Neural crest cell (in vitro differentiated cells): ENCODE measurements around the gene GSG1. TPM values are rescaled to one million over a fixed set of nuclear protein-coding genes. Genes with fewer than 3 reads are reported as not detected.

Experiments used
- DNase-seq: peaks from one replicate; pipeline ENCODE4 v3.0.0; 2021; ENCODE audit warnings: low read depth, mixed read lengths, low spot score
- H3K27ac Mint-ChIP-seq: one replicate; pipeline ENCODE4 v1.8.0; 2021; ENCODE audit warnings: mild to moderate bottlenecking, mixed read lengths; ENCODE audit not compliant: unreplicated experiment
- H3K27me3 Mint-ChIP-seq: 2 replicates; pipeline ENCODE4 v1.8.0; 2021; ENCODE audit warnings: low read depth, mild to moderate bottlenecking, mixed read lengths
- H3K36me3 Mint-ChIP-seq: 2 replicates; pipeline ENCODE4 v1.8.0; 2021; ENCODE audit warnings: low read depth, mild to moderate bottlenecking, mixed read lengths
- H3K4me1 Mint-ChIP-seq: 2 replicates; pipeline ENCODE4 v1.8.0; 2021; ENCODE audit warnings: mixed read lengths
- H3K4me3 Mint-ChIP-seq: one replicate; pipeline ENCODE4 v1.8.0; 2021; ENCODE audit warnings: mild to moderate bottlenecking, mixed read lengths
- H3K9me3 Mint-ChIP-seq: 2 replicates; pipeline ENCODE4 v1.8.0; 2021; ENCODE audit warnings: mixed read lengths
- total RNA-seq: library from RNA; stranded (reverse); gene quantifications from 2 replicates; pipeline ENCODE4 v1.2.1, GENCODE V29; 2021
- TF ChIP-seq, protein P1 (sequence below): fragments of 200-600 bp; sonication (generic); conservative IDR thresholded peaks from 2 replicates; pipeline ENCODE4 v1.5.0; 2021; ENCODE audit warnings: antibody characterized with exemption, mild to moderate bottlenecking

GSG1 gene
- total RNA-seq, 1 donor from 2014 or later, result not detected

DNA sequence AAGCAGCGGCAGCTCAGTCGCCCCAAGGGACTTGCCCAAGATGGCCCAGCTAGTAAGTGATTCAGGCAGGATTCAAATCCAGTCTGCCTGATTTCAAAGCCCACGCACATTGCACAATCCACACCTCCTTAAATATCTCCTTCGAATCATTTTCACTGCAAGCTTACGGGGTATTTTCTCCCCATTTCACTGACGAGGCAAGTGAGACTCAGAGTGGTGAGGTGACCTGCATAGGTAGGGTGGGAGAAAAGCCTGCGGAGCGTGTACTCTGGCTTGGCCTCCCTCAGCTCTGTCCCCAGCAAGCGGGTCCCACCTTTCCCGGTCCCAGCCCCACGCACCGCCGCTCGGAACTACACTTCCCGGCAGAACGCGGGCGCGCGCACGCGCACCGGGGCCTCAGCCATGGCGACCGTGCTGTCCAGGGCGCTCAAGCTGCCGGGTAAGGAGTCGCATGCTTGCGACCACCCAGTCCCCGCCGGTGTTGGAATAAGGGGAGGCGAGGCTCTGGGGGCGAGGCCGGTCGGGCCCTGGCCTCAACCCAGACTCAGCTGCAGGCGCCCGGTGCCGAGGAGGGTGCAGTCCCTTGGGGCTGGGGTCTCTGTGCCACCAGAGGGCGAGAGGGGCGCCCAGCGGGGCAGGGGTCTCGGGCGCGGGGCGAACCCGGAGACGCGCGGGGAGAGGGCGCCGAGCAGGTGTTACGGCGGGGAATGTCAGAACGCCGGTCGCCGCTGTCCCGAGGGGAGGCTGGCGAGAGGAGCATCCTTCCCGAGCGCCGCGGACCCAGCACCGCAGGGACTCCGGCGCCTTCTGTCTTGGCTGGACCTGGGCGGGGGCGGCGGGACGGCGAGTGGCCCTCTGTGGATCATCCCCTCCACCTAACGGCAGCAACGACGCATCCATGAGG, 59.2 kb downstream of the GSG1 start, which contains the start of gene FAM234B:
Gene FAM234B, plus strand, starts transcription at position 380 of the 904 bp plus-strand sequence. Its CDS starts 23 bp downstream, at position 403.
- Mint-ChIP-seq H3K9me3 (no peaks in the 10 kb centered on the region), H3K4me3 (peak within 1 kb of the TSS; percentile 93), H3K4me1 (peaks cover 18% of the 10 kb centered on the region), H3K36me3 (no peaks in the 10 kb centered on the region), H3K27ac (no peak within 1 kb of the TSS), H3K27me3 (peaks cover 27% of the 10 kb centered on the region)
- peak; percentile 73 for DNase-seq
- TF ChIP-seq, protein P1, sequence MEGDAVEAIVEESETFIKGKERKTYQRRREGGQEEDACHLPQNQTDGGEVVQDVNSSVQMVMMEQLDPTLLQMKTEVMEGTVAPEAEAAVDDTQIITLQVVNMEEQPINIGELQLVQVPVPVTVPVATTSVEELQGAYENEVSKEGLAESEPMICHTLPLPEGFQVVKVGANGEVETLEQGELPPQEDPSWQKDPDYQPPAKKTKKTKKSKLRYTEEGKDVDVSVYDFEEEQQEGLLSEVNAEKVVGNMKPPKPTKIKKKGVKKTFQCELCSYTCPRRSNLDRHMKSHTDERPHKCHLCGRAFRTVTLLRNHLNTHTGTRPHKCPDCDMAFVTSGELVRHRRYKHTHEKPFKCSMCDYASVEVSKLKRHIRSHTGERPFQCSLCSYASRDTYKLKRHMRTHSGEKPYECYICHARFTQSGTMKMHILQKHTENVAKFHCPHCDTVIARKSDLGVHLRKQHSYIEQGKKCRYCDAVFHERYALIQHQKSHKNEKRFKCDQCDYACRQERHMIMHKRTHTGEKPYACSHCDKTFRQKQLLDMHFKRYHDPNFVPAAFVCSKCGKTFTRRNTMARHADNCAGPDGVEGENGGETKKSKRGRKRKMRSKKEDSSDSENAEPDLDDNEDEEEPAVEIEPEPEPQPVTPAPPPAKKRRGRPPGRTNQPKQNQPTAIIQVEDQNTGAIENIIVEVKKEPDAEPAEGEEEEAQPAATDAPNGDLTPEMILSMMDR, result peak; percentile 56

DNA sequence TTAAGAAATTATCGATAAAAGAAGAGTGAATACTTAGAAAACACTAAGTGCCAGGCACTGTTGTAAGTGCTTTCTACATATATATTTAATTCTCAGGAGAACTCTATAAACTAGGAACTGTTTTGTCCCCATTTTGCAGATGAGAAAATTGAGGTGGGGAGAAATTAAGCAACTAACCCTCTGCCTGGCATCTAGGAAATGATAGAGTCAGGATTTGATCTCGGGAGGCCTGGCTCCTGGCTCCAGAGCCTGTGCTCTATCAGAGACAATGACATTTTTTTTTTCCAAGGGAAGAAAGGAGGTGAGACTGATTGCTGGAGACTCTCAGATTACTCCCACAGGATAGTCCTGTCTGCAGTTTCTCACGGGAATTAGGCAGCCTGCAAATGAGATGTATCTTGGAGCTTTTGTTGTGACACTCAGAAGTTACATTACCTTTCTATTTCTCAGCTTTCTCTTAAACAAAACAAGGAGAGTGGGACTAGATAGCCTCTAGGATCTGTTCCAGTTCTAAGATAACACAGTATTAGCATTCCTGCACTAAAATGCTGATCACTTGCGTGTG, 60.7 kb downstream of the GSG1 start:
- Mint-ChIP-seq H3K36me3 (no peaks in the 10 kb centered on the region), H3K4me3 (peak overlapping the region; percentile 85), H3K4me1 (peaks cover 18% of the 10 kb centered on the region), H3K27me3 (peaks cover 27% of the 10 kb centered on the region), H3K27ac (no peak overlapping the region), H3K9me3 (no peaks in the 10 kb centered on the region)
- TF ChIP-seq, protein P1, result no peak
- DNase-seq, result no peak

DNA sequence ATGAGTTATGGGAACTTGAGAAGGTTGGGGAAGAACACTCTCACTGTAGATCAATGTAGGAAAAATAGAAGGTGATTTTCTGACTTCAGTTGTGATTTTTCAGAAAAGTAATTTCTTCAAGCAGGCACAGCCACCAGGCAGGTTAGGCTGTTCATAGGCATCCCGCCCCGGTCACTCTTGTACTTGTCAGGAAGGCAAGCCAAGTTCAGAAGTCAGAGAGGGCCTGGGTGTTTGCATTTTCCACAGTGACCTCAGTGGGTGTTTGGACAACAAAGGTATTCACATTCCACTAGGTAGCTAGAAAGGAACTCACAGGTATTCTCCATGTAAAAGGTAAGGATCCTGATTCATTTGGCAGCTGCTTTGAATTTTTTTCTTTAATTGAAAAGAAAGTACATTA, 62.2 kb downstream of the GSG1 start:
- peaks cover 18% of the 10 kb centered on the region for H3K4me1 Mint-ChIP-seq
- no peaks in the 10 kb centered on the region for H3K36me3 Mint-ChIP-seq
- peak overlapping the region; percentile 12 for H3K4me3 Mint-ChIP-seq

DNA sequence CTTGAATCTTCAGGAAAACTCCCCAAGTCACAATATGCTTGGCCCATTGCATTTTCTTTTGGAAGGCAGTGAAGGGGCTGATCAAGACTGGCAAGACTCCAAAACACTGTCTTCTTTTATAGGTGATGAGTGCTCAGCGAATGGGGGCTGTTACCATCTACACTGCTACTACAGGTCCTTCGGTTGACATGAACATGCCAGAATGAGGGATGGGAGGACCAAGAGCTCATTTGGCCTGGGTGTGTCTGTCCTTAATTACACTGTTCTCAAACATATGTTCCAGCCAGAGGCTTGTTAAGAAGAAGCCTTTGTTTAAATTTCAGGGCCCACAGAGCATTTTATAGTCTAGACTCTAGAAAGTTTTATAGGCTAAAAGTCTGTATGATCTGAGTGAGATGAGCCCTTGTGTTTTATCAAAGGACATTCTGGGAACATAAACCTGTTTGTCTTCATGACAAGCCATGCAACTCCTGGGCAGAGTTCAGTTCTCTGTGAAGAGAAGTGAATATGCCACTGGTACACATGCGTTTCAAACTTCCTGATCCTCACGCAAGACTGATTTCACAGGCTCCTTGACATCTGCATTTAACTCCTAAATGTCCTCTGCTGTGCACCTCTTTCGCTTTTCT, 64.0 kb downstream of the GSG1 start:
- Mint-ChIP-seq H3K4me1 (peaks cover 4% of the 10 kb centered on the region), H3K36me3 (no peaks in the 10 kb centered on the region)

More for the DNA sequence above, 62.2 kb downstream of the GSG1 start:
- TF ChIP-seq, protein P1, result no peak
- Mint-ChIP-seq H3K27ac (no peak overlapping the region), H3K27me3 (peaks cover 27% of the 10 kb centered on the region), H3K9me3 (no peaks in the 10 kb centered on the region)
- no peak for DNase-seq

More for the DNA sequence above, 64.0 kb downstream of the GSG1 start:
- no peak for DNase-seq
- TF ChIP-seq, protein P1, result no peak
- Mint-ChIP-seq H3K4me3 (no peak overlapping the region), H3K27me3 (peaks cover 24% of the 10 kb centered on the region), H3K27ac (no peak overlapping the region), H3K9me3 (no peaks in the 10 kb centered on the region)
